K562 (cell line): ENCODE measurements around the gene HPCAL1. TPM values are rescaled to one million over a fixed set of nuclear protein-coding genes. Genes with fewer than 3 reads are reported as not detected.

ENCODE experiments used
- ATAC-seq: fragments of 200-7000 bp; cut with Tn5 transposase; 3 replicates; pipeline ENCODE4 v1.9.1; 2020; ENCODE audit warnings: moderate library complexity
- BruUV-seq: library from RNA; stranded (reverse); fragments of 400-500 nt; replicated peaks from 2 replicates; lab custom pipeline; 2021; lab: Mats Ljungman, UMichigan
- CTCF ChIA-PET: fragments of 300-600 bp; formaldehyde crosslinking; extraction: SDS; loops from one replicate; lab custom pipeline; 2021; ENCODE audit warnings: low intra/inter-chr PET ratio; lab: Yijun Ruan, JAX
- POLR2A ChIA-PET: fragments of 300-600, 350-650 bp; sonication (Branson Sonifier 250); formaldehyde crosslinking; extraction: SDS; loops from one replicate; lab custom pipeline; 2021; ENCODE audit warnings: antibody characterized with exemption, inconsistent platforms; lab: Yijun Ruan, JAX
- DNase-seq, 4 experiments: peaks; one replicate each; pipeline versions ENCODE4 v3.0.0 to v3.0.0-alpha.2; 2011 to 2018; ENCODE audit warnings: low spot score in 3 of 4, mixed read lengths in 3 of 4; ENCODE audit errors: extremely low read depth in 1 of 4
- FAIRE-seq: peaks from 2 replicates; lab custom pipeline; 2011; peaks lifted over from hg19 to GRCh38; lab: Jason Lieb, UNC
- H2AFZ ChIP-seq: 2 replicates; pipeline ENCODE4 v1.6.0; 2011; ENCODE audit warnings: low read depth, low read length, control low read depth, inconsistent platforms
- H3K27ac ChIP-seq: fragments of 200-600 bp; 3 replicates; pipeline ENCODE4 v1.8.0; 2011; ENCODE audit warnings: low read depth, mild to moderate bottlenecking, control low read depth, inconsistent platforms, low read length, moderate library complexity, mixed read lengths; ENCODE audit errors: extremely low read depth
- H3K27me3 ChIP-seq, 2 experiments: fragments of 300-600 bp in 1 of 2; 2 replicates in 1 of 2; 3 replicates in 1 of 2; pipeline versions ENCODE4 v1.6.0 to v1.8.0; 2011; ENCODE audit warnings: inconsistent platforms in 2 of 2, low read length in 2 of 2, mild to moderate bottlenecking in 1 of 2, mixed read lengths in 1 of 2, moderate library complexity in 1 of 2; ENCODE audit not compliant: control insufficient read depth in 2 of 2, insufficient read depth in 2 of 2
- H3K36me3 ChIP-seq: fragments of 300-600 bp; 3 replicates; pipeline ENCODE4 v1.8.0; 2011; ENCODE audit warnings: mild to moderate bottlenecking, low read length, inconsistent platforms; ENCODE audit not compliant: control insufficient read depth, insufficient read depth
- H3K4me1 ChIP-seq, 2 experiments: fragments of 200-600 bp in 1 of 2; replicated peaks in 1 of 2; 2 replicates in 1 of 2; 3 replicates in 1 of 2; pipeline versions ENCODE4 v1.5.1 to v1.8.0; 2011; ENCODE audit warnings: inconsistent platforms in 2 of 2, low read length in 2 of 2, mild to moderate bottlenecking in 1 of 2, mixed read lengths in 1 of 2, moderate library complexity in 1 of 2; ENCODE audit not compliant: control insufficient read depth in 2 of 2, insufficient read depth in 2 of 2
- H3K4me2 ChIP-seq: 2 replicates; pipeline ENCODE4 v1.6.1; 2011; ENCODE audit warnings: low read length, control low read depth, inconsistent platforms, mixed read lengths; ENCODE audit not compliant: insufficient read depth
- H3K4me3 ChIP-seq: fragments of 200-600 bp; sonication (generic), shearing (Covaris generic); 2 replicates; pipeline ENCODE4 v1.5.1; 2016; ENCODE audit warnings: control low read depth, inconsistent platforms
- H3K79me2 ChIP-seq: fragments of 200-600 bp; 3 replicates; pipeline ENCODE4 v1.8.0; 2011; ENCODE audit warnings: low read length, inconsistent platforms; ENCODE audit not compliant: control insufficient read depth, insufficient read depth
- H3K9ac ChIP-seq, 2 experiments: 2 replicates each; pipeline versions ENCODE4 v1.6.0 to v1.6.1; 2011; ENCODE audit warnings: low read depth in 2 of 2, low read length in 2 of 2, control low read depth in 1 of 2, inconsistent platforms in 1 of 2, mild to moderate bottlenecking in 1 of 2, mixed read lengths in 1 of 2; ENCODE audit not compliant: insufficient read depth in 1 of 2
- H3K9me1 ChIP-seq: one replicate; pipeline ENCODE4 v1.6.0; 2011; ENCODE audit warnings: inconsistent platforms, mild to moderate bottlenecking, low read length, moderate library complexity; ENCODE audit not compliant: control insufficient read depth, insufficient read depth
- H3K9me3 ChIP-seq: replicated peaks from 2 replicates; pipeline ENCODE4 v1.5.1; 2011; ENCODE audit warnings: low read depth, low read length, inconsistent platforms; ENCODE audit not compliant: control insufficient read depth, insufficient read depth
- H4K20me1 ChIP-seq: replicated peaks from 2 replicates; pipeline ENCODE4 v1.6.1; 2011; ENCODE audit warnings: low read length, inconsistent platforms, mixed read lengths; ENCODE audit not compliant: control insufficient read depth, insufficient read depth
- ARHGAP35 ChIP-seq: fragments of 450-650 bp; IDR thresholded peaks from 2 replicates; pipeline ENCODE4 v1.6.1; 2018; ENCODE audit not compliant: partially characterized antibody
- CBX5 ChIP-seq: IDR thresholded peaks from 2 replicates; pipeline ENCODE4 v1.6.1; 2014; ENCODE audit warnings: low read depth, borderline replicate concordance
- CEBPB ChIP-seq: fragments of 450-650 bp; IDR thresholded peaks from 2 replicates; pipeline ENCODE4 v1.6.1; 2016; ENCODE audit warnings: missing genetic modification characterization, missing compliant biosample characterization
- LARP7 ChIP-seq: fragments of 450-650 bp; IDR thresholded peaks from 2 replicates; pipeline ENCODE4 v1.6.1; 2016
- MBD2 ChIP-seq: sonication (generic); IDR thresholded peaks from 2 replicates; pipeline ENCODE4 v1.6.1; 2016; ENCODE audit warnings: low read depth, borderline replicate concordance
- NBN ChIP-seq: fragments of 450-650 bp; IDR thresholded peaks from 2 replicates; pipeline ENCODE4 v1.6.1; 2016; ENCODE audit warnings: low read depth, mild to moderate bottlenecking
- PML ChIP-seq: IDR thresholded peaks from 2 replicates; pipeline ENCODE4 v1.6.1; 2012; ENCODE audit warnings: low read length, inconsistent platforms
- U2AF1 ChIP-seq: fragments of 200-400 bp; formaldehyde crosslinking; optimal IDR thresholded peaks from 2 replicates; pipeline ENCODE3; 2017; ENCODE audit warnings: mild to moderate bottlenecking, low read depth, low read length, moderate library complexity
- UBTF ChIP-seq, 2 experiments: IDR thresholded peaks; 2 replicates each; pipeline ENCODE4 v1.6.1; 2012; ENCODE audit warnings: improper control_type of control experiment in 2 of 2, low read depth in 2 of 2, low read length in 2 of 2, borderline replicate concordance in 1 of 2
- WGBS: fragments of 100-300 bp; shearing (Covaris generic); methylation state at CpG from one replicate; pipeline ENCODE4 v1.1.6; 2016; ENCODE audit warnings: low coverage, mixed read lengths; ENCODE audit not compliant: insufficient coverage; ENCODE audit errors: missing lambda C conversion rate; 5-methylcytosine and 5-hydroxymethylcytosine counted together
- in situ Hi-C: fragments of 300-500 bp; cut with MboI; formaldehyde crosslinking; loops from 4 replicates; pipeline ENCODE4 v1.15.0; 2018; ENCODE audit warnings: inconsistent platforms, mixed read lengths
- intact Hi-C: fragments of 100-400 bp; cut with micrococcal nuclease; formaldehyde crosslinking; loops from 2 replicates; pipeline ENCODE4 v1.14.2; 2022
- polyA plus RNA-seq, 8 experiments: library from polyadenylated mRNA; depleted of rRNA in 4 of 8; stranded (reverse) in 5 of 8; unstranded in 3 of 8; fragments of >200 nt; fragmentation: Nextera tagmentation in 2 of 8; fragmentation: Illumina TruSeq in 1 of 8; extraction: Ambion mirVana in 2 of 8; extraction: Trizol in 1 of 8; gene quantifications; 2 replicates each; pipeline versions ENCODE4 v1.2.1 to v1.2.3, GENCODE V29; 2011 to 2014; ENCODE audit warnings: inconsistent platforms in 1 of 8, missing spikeins in 1 of 8
- total RNA-seq, 7 experiments: library from RNA; depleted of rRNA in 6 of 7; stranded (reverse); fragments of >200 nt in 6 of 7; fragmentation: Illumina TruSeq in 2 of 7; extraction: Trizol in 2 of 7; gene quantifications; 2 replicates each; pipeline versions ENCODE4 v1.2.1 to v1.2.3, GENCODE V29; 2011 to 2021; ENCODE audit warnings: low replicate concordance in 1 of 7

HPCAL1 gene
- total and polyA plus RNA-seq, 9 of the 15 experiments (the other 6 are each of a cell fraction or from before 2014, with no cell fraction given), result 2.7 to 65.5 (median 23.9) TPM

GRCh38 chr2:10344105-10345066, 41.7 kb downstream of the HPCAL1 start (continued):
- TF ChIP-seq MBD2 (0 out of 2 replicates have a peak, but pooled peaks have one; percentile 10), CEBPB (tag) (peak; percentile 51; the same call in 1 of the 2 replicates), ARHGAP35 (peak; percentile 53)

GRCh38 chr2:10345126-10345525, 42.4 kb downstream of the HPCAL1 start:
- TF ChIP-seq UBTF (IDR thresholded peaks at IDR 0.05; ENCODE audit: borderline replicate concordance in 1 of 2, low read depth in 2 of 2, low read length in 2 of 2) (no peak), NBN (no peak), LARP7 (0 out of 2 replicates have a peak, but pooled peaks have one; percentile 4), PML (no peak), CBX5 (no peak), U2AF1 (no peak)
- BruUV-seq, result no TSS peak
- H3K9me1 ChIP-seq, result peaks cover 4% of the 10 kb centered on the region
- intact Hi-C loops, result no loop called here
- FAIRE-seq (no peak), DNase-seq (no peak), ATAC-seq (no peak)
- no peak overlapping the region for H3K27ac ChIP-seq
- 64% methylated on average over 3 of the region's 3 CpGs for WGBS
- H3K79me2 ChIP-seq, result peaks cover 77% of the 10 kb centered on the region
- H3K4me1 ChIP-seq, result peaks cover 52 to 65% of the 10 kb centered on the region in 2 experiments; a peak in 4 of 5 replicates
- ChIA-PET POLR2A (interaction anchor here (0.6 kb wide), 1 partner anchor 20 kb away, joined by 3 read pairs; no protein-coding TSS in a partner anchor), CTCF (interaction anchor here (0.7 kb wide), 1 partner anchor 62 kb away, joined by 3 read pairs; no protein-coding TSS in a partner anchor)
- H3K27me3 ChIP-seq, result no peaks in the 10 kb centered on the region
- H3K4me2 ChIP-seq, result no peak overlapping the region
- H3K9me3 ChIP-seq, result no peaks in the 10 kb centered on the region
- no peak overlapping the region for H3K4me3 ChIP-seq
- H3K9ac ChIP-seq, result no peak overlapping the region
- no peak overlapping the region for H2AFZ ChIP-seq
- in situ Hi-C loops, result no loop called here
- no peaks in the 10 kb centered on the region for H3K36me3 ChIP-seq
- peaks cover 12% of the 10 kb centered on the region for H4K20me1 ChIP-seq
